NCI-H82 treated with DMSO at 0.1 percent for 48 hours (cell line): ENCODE measurements around the gene SLC25A6.
"Not testable (repeated sequence)": the region's sequence is repeated elsewhere in the genome, so short reads cannot be mapped to it uniquely, and the experiment has no call there.

ENCODE experiments used
- DNase-seq: peaks from one replicate; lab custom pipeline; 2025; ENCODE audit not compliant: unreplicated experiment; lab: John Stamatoyannopoulos, UW

Gene SLC25A6

GRCh38 chrX:1355131-1356046 is 36.5 kb downstream of the SLC25A6 start:
- DNase-seq: no peak

- no peak for DNase-seq
Measured at GRCh38 chrX:1354036-1355019, 37.6 kb downstream of the SLC25A6 start.

- no peak for DNase-seq
Measured at GRCh38 chrX:1351981-1352714, 39.8 kb downstream of the SLC25A6 start.

GRCh38 chrX:1349606-1350005 is 42.3 kb downstream of the SLC25A6 start:
- DNase-seq: not testable (repeated sequence)

- DNase-seq: no peak
Measured at GRCh38 chrX:1341545-1342184, 50.2 kb downstream of the SLC25A6 start.

GRCh38 chrX:1336948-1337779 is 54.7 kb downstream of the SLC25A6 start:
- no peak for DNase-seq

- no peak for DNase-seq
Measured at GRCh38 chrX:1336331-1336943, 55.5 kb downstream of the SLC25A6 start, which contains the start of gene IL3RA. IL3RA (plus strand) TSS chrX:1336785; CDS start chrX:1341766, 4,981 bp downstream.
